Measurements from ENCODE around the gene SUPT6H. TPM values are rescaled to one million over a fixed set of nuclear protein-coding genes. Genes with fewer than 3 reads are reported as not detected.

Gene SUPT6H
- polyA plus RNA-seq, 2 of the 4 experiments (the other 2 are of a cell fraction) = 51.4 to 63.8 TPM

DNA sequence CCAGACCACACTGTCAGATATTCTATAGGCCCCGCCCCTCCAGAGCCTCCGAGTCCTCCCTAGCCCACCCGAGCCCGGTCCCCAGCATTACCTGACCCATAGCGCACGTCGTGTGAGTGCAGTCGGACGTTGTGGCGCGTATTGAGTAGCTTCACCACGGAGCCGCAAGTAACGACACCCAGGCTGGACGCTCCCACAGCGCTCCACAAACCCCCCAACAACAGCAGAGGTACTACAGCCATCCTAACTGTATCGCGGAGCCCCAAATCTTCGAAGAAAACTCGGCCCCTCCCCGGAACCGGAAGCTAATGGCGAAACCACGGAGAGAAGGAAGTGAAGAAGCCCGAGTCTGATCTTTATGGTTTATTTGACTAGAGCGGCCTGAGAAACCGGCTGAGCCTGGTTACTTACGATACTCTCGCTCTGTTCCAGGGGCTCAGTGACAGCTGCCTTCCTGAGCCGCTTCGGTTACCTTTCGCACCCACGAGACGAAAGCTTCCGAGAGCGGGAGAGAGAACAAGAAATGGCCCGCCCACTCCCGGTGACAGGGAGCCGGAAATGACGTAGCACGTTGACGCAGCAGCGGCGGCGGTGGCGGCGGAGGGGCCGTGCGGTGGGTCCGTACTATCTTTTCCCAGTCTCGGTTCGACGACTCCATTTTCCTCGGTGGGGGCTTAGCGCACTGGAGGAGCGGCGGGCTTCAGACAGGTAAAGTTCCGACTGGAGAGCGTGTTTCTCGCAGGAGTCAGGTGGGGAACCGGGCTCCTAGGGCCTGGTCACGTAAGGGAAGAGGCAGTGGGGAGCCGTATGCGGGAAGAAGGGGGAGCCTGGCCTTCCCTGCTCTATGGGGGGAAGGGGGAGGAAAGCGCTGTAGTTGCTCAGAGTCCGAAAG lies at the start of gene SUPT6H, which contains the start of gene SDF2 (continued):
- TF ChIP-seq, protein P1, sequence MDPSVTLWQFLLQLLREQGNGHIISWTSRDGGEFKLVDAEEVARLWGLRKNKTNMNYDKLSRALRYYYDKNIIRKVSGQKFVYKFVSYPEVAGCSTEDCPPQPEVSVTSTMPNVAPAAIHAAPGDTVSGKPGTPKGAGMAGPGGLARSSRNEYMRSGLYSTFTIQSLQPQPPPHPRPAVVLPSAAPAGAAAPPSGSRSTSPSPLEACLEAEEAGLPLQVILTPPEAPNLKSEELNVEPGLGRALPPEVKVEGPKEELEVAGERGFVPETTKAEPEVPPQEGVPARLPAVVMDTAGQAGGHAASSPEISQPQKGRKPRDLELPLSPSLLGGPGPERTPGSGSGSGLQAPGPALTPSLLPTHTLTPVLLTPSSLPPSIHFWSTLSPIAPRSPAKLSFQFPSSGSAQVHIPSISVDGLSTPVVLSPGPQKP (IDR thresholded peaks at IDR 0.05; ENCODE audit: low read depth, low read length) = 0 out of 2 replicates have a peak, but pooled peaks have one; percentile 56
- TF ChIP-seq, protein P2, sequence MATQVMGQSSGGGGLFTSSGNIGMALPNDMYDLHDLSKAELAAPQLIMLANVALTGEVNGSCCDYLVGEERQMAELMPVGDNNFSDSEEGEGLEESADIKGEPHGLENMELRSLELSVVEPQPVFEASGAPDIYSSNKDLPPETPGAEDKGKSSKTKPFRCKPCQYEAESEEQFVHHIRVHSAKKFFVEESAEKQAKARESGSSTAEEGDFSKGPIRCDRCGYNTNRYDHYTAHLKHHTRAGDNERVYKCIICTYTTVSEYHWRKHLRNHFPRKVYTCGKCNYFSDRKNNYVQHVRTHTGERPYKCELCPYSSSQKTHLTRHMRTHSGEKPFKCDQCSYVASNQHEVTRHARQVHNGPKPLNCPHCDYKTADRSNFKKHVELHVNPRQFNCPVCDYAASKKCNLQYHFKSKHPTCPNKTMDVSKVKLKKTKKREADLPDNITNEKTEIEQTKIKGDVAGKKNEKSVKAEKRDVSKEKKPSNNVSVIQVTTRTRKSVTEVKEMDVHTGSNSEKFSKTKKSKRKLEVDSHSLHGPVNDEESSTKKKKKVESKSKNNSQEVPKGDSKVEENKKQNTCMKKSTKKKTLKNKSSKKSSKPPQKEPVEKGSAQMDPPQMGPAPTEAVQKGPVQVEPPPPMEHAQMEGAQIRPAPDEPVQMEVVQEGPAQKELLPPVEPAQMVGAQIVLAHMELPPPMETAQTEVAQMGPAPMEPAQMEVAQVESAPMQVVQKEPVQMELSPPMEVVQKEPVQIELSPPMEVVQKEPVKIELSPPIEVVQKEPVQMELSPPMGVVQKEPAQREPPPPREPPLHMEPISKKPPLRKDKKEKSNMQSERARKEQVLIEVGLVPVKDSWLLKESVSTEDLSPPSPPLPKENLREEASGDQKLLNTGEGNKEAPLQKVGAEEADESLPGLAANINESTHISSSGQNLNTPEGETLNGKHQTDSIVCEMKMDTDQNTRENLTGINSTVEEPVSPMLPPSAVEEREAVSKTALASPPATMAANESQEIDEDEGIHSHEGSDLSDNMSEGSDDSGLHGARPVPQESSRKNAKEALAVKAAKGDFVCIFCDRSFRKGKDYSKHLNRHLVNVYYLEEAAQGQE (IDR thresholded peaks at IDR 0.05) = no peak; the same call in 1 of the 2 replicates
- TF ChIP-seq FOXS1 (CRISPR knock-in tag; IDR thresholded peaks at IDR 0.05) (no peak), RCOR1 (IDR thresholded peaks at IDR 0.05; ENCODE audit: low read depth, low read length) (no peak), MAZ (IDR thresholded peaks at IDR 0.05; ENCODE audit: borderline replicate concordance, low read depth, low read length) (0 out of 2 replicates have a peak, but pooled peaks have one; percentile 67), HOXB5 (CRISPR knock-in tag; IDR thresholded peaks at IDR 0.05) (no peak), POLR2A (IDR thresholded peaks at IDR 0.05; ENCODE audit: low read length) (peak; percentile 90), HEYL (CRISPR knock-in tag; IDR thresholded peaks at IDR 0.05) (no peak), BHLHE40 (IDR thresholded peaks at IDR 0.05; ENCODE audit: low read depth, low read length) (no peak), HDAC2 (IDR thresholded peaks at IDR 0.05) (no peak), CEBPB (IDR thresholded peaks at IDR 0.05) (peak in 1 of 2 experiments; percentile 50; a peak in 1 of 4 replicates), ZFP36 (IDR thresholded peaks at IDR 0.05; ENCODE audit: borderline replicate concordance, partially characterized antibody) (no peak), ESRRA (IDR thresholded peaks at IDR 0.05; ENCODE audit: borderline replicate concordance, low read length) (no peak), TFCP2L1 (CRISPR knock-in tag; IDR thresholded peaks at IDR 0.05) (peak; percentile 93), SMC3 (IDR thresholded peaks at IDR 0.05) (no peak), RARB (CRISPR knock-in tag; IDR thresholded peaks at IDR 0.05) (no peak), MYC (IDR thresholded peaks at IDR 0.05; ENCODE audit: borderline replicate concordance, low read length) (no peak), PHF8 (IDR thresholded peaks at IDR 0.05; ENCODE audit: borderline replicate concordance, low read depth) (peak; percentile 94), CBX8 (IDR thresholded peaks at IDR 0.05) (no peak), JUN (IDR thresholded peaks at IDR 0.05) (peak; percentile 42 to 93; a peak in 3 of 5 replicates)
- TF ChIP-seq, protein P3, sequence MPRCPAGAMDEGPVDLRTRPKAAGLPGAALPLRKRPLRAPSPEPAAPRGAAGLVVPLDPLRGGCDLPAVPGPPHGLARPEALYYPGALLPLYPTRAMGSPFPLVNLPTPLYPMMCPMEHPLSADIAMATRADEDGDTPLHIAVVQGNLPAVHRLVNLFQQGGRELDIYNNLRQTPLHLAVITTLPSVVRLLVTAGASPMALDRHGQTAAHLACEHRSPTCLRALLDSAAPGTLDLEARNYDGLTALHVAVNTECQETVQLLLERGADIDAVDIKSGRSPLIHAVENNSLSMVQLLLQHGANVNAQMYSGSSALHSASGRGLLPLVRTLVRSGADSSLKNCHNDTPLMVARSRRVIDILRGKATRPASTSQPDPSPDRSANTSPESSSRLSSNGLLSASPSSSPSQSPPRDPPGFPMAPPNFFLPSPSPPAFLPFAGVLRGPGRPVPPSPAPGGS (IDR thresholded peaks at IDR 0.05) = peak; percentile 80; the same call in 2 of the 3 replicates
- TF ChIP-seq, protein P4, sequence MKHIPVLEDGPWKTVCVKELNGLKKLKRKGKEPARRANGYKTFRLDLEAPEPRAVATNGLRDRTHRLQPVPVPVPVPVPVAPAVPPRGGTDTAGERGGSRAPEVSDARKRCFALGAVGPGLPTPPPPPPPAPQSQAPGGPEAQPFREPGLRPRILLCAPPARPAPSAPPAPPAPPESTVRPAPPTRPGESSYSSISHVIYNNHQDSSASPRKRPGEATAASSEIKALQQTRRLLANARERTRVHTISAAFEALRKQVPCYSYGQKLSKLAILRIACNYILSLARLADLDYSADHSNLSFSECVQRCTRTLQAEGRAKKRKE (CRISPR knock-in tag; IDR thresholded peaks at IDR 0.05; ENCODE audit: low read depth) = no peak
- TF ChIP-seq, protein P5, sequence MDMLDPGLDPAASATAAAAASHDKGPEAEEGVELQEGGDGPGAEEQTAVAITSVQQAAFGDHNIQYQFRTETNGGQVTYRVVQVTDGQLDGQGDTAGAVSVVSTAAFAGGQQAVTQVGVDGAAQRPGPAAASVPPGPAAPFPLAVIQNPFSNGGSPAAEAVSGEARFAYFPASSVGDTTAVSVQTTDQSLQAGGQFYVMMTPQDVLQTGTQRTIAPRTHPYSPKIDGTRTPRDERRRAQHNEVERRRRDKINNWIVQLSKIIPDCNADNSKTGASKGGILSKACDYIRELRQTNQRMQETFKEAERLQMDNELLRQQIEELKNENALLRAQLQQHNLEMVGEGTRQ (IDR thresholded peaks at IDR 0.05) = no peak
- TF ChIP-seq, protein P6, sequence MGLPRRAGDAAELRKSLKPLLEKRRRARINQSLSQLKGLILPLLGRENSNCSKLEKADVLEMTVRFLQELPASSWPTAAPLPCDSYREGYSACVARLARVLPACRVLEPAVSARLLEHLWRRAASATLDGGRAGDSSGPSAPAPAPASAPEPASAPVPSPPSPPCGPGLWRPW (IDR thresholded peaks at IDR 0.05) = no peak

Data from A549 (cell line).